Peyer's patch (tissue), 4 donors: ENCODE measurements around the gene CACNG4. TPM values are rescaled to one million over a fixed set of nuclear protein-coding genes. Genes with fewer than 3 reads are reported as not detected.

Experiments used
- DNase-seq, 3 donors: peaks; one replicate each; pipeline ENCODE4 v3.0.0-alpha.2; 2017 to 2019
- H3K27ac ChIP-seq, 4 donors: fragments of 200-600 bp; sonication (generic); one replicate each; pipeline ENCODE4 v1.5.1; 2016 to 2019
- H3K27me3 ChIP-seq, 2 donors: fragments of 200-600 bp; sonication (generic); one replicate each; pipeline ENCODE4 v1.5.1; 2019
- H3K36me3 ChIP-seq, 3 donors: fragments of 200-600 bp; sonication (generic); one replicate each; pipeline ENCODE4 v1.5.1; 2016 to 2019
- H3K4me1 ChIP-seq, 4 donors: fragments of 200-600 bp; sonication (generic); one replicate each; pipeline ENCODE4 v1.5.1; 2016 to 2019
- H3K4me3 ChIP-seq, 4 donors: fragments of 200-600 bp; sonication (generic); 1 replicate in 3 of 4; 2 replicates in 1 of 4; pipeline ENCODE4 v1.5.1; 2016 to 2019; ENCODE audit warnings: mild to moderate bottlenecking in 1 of 4
- H3K9me3 ChIP-seq, 4 donors: fragments of 200-600 bp; sonication (generic); one replicate each; pipeline ENCODE4 v1.5.1; 2016 to 2019; ENCODE audit warnings: mild to moderate bottlenecking in 1 of 4
- POLR2A ChIP-seq, 2 donors: fragments of 450-650 bp; IDR thresholded peaks; one replicate each; pipeline ENCODE4 v1.5.1; 2017; ENCODE audit warnings: antibody characterized with exemption in 2 of 2, mild to moderate bottlenecking in 2 of 2, moderate library complexity in 2 of 2
- total RNA-seq, 4 donors: library from RNA; depleted of rRNA; stranded (reverse); fragments of >200 nt; gene quantifications; one replicate each; pipeline ENCODE4 v1.1.0, GENCODE V29; 2016
- TF ChIP-seq, protein P1 (sequence below), 6 experiments: fragments of 450-650 bp in 4 of 6; fragments of 200-600 bp in 2 of 6; sonication (generic) in 1 of 6; IDR thresholded peaks; one replicate each; pipeline ENCODE4 v1.5.1; 2017 to 2019; ENCODE audit warnings: antibody characterized with exemption in 6 of 6, mild to moderate bottlenecking in 3 of 6, moderate library complexity in 1 of 6

CACNG4 gene
- total RNA-seq, 4 donors from 2014 or later: 0.40 TPM; not detected in 3

DNA sequence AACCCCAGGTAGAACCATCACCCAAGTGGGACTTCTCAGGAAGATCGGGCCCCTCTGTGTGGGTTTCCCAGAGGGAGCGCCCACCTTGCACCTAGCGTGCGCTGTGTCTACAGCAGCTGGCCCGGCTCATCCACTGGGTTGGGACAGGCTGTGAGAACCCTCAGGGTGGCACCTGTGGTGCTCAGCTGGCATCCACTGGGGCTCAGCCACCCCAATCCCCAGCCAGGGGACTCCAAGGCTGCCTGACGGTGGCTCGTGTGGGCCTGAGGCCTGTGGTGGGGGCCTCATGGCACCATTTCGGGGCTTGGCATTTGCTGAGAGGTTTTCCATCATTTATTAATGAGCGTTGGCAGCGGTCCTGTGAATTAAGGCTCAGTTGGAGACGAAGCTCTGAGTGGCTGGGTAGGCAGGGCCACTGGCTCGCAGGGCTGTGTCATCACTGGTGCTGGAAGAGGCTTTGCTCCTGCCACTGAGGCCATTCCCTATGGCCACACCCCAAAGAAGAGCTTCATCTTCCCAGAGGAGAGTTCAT is 28.5 kb downstream of the CACNG4 start:
- DNase-seq: no peak
- Histone ChIP-seq H3K27me3 (no peaks in the 10 kb centered on the region), H3K4me1 (no peaks in the 10 kb centered on the region), H3K36me3 (no peaks in the 10 kb centered on the region), H3K9me3 (no peaks in the 10 kb centered on the region), H3K4me3 (no peak overlapping the region), H3K27ac (no peak overlapping the region)
- no peak for TF ChIP-seq POLR2A (IDR thresholded peaks at IDR 0.05)
- TF ChIP-seq, protein P1, sequence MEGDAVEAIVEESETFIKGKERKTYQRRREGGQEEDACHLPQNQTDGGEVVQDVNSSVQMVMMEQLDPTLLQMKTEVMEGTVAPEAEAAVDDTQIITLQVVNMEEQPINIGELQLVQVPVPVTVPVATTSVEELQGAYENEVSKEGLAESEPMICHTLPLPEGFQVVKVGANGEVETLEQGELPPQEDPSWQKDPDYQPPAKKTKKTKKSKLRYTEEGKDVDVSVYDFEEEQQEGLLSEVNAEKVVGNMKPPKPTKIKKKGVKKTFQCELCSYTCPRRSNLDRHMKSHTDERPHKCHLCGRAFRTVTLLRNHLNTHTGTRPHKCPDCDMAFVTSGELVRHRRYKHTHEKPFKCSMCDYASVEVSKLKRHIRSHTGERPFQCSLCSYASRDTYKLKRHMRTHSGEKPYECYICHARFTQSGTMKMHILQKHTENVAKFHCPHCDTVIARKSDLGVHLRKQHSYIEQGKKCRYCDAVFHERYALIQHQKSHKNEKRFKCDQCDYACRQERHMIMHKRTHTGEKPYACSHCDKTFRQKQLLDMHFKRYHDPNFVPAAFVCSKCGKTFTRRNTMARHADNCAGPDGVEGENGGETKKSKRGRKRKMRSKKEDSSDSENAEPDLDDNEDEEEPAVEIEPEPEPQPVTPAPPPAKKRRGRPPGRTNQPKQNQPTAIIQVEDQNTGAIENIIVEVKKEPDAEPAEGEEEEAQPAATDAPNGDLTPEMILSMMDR (IDR thresholded peaks at IDR 0.05): no peak

DNA sequence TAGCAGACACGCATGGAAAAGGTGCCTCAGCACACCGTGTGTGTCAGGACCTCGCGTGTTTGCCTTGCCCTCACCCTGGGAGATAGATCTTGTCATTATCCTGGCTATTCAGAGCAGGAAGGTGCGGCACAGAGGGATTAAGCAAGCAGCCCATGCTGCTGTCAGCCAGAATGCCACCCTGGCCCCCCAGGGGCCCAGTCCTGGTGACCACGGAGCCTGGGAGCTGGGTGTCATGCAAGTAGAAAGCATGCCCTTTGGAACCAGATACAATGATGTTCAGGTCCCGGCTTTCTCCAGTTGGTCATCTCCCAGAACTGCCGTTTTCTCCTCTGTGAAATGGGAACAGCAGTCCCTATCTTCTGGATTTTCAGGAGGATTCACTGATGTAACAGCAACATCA is 29.9 kb downstream of the CACNG4 start:
- no peak for DNase-seq
- H3K27me3 ChIP-seq: no peaks in the 10 kb centered on the region
- no peak for TF ChIP-seq POLR2A (IDR thresholded peaks at IDR 0.05)
- TF ChIP-seq, protein P1 (IDR thresholded peaks at IDR 0.05): no peak
- no peaks in the 10 kb centered on the region for H3K4me1 ChIP-seq
- no peaks in the 10 kb centered on the region for H3K36me3 ChIP-seq
- H3K4me3 ChIP-seq: no peak overlapping the region
- no peaks in the 10 kb centered on the region for H3K9me3 ChIP-seq
- no peak overlapping the region for H3K27ac ChIP-seq

DNA sequence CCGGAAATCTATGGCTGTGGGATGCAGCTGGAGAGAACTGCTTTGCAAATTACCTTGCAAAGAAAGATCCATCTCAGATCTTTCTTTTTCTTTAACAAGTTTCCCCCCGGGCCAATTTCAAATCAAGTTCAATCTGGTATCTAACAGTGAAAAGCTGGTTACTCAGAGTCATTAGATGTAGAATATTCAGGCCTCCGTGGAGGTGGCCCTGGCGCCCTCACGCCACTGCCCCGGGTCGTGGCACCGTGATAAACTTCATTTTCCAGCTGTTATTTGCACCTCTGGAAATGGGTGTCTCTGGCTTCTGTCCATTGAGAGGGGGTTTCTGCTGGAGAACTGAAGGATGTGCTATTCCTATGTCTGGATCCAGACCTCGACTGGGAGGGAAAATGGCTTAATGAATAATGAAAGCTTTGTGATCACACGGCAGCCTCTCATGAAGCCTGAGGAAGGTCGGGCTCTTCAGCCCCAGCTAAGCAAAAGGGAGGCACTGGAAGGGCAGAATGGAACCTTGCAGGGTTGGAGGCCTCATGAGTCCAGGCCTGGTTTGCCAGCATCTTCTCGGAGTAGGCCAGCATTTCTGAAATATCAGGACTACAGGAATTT is 30.5 kb downstream of the CACNG4 start:
- H3K4me3 ChIP-seq: no peak overlapping the region

DNA sequence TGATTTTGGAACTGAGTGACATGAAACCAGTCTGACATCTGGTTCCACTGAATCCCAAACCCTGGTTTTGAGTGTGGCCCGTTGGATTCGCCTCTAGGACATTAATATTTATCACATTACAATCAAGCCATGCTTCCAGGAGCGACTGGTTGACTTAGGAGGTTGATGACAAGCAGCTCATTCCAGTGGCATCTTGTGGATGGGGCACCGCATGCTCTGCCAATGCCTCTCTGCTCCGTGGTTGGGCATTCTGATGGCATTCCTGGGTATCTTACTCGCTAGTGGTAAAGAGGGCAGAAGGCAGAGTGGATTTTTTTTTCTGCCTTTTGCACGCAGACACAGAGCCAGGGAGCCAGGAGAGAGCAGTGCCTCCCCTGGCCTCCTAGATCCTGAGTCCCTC is 31.4 kb downstream of the CACNG4 start:
- H3K4me1 ChIP-seq: no peaks in the 10 kb centered on the region
- no peaks in the 10 kb centered on the region for H3K27me3 ChIP-seq
- H3K36me3 ChIP-seq: no peaks in the 10 kb centered on the region
- no peaks in the 10 kb centered on the region for H3K9me3 ChIP-seq
- no peak for DNase-seq
- H3K27ac ChIP-seq: no peak overlapping the region
- no peak overlapping the region for H3K4me3 ChIP-seq
- TF ChIP-seq, protein P1 (IDR thresholded peaks at IDR 0.05): no peak
- TF ChIP-seq POLR2A (IDR thresholded peaks at IDR 0.05): no peak

More for the DNA sequence above, 30.5 kb downstream of the CACNG4 start:
- H3K9me3 ChIP-seq: no peaks in the 10 kb centered on the region
- no peaks in the 10 kb centered on the region for H3K4me1 ChIP-seq
- H3K27me3 ChIP-seq: no peaks in the 10 kb centered on the region
- no peak for DNase-seq
- H3K27ac ChIP-seq: no peak overlapping the region
- TF ChIP-seq, protein P1 (IDR thresholded peaks at IDR 0.05): no peak
- no peak for TF ChIP-seq POLR2A (IDR thresholded peaks at IDR 0.05)
- H3K36me3 ChIP-seq: no peaks in the 10 kb centered on the region

- Histone ChIP-seq H3K4me3 (no peak overlapping the region), H3K27me3 (no peaks in the 10 kb centered on the region), H3K27ac (no peak overlapping the region), H3K4me1 (no peaks in the 10 kb centered on the region), H3K9me3 (no peaks in the 10 kb centered on the region), H3K36me3 (no peaks in the 10 kb centered on the region)
- no peak for DNase-seq
- TF ChIP-seq POLR2A (IDR thresholded peaks at IDR 0.05): no peak
- TF ChIP-seq, protein P1 (IDR thresholded peaks at IDR 0.05): no peak
These were observed 32.4 kb downstream of the CACNG4 start for GRCh38 chr17:66996926-66997325.
